HG03064 (cell line): ENCODE results near the gene AQP9.

Source experiments
- ATAC-seq: cut with Tn5 transposase; IDR thresholded peaks from one replicate; pipeline ENCODE4 v1.9.1; 2021; ENCODE audit warnings: low read depth; ENCODE audit not compliant: unreplicated experiment

Gene AQP9

DNA sequence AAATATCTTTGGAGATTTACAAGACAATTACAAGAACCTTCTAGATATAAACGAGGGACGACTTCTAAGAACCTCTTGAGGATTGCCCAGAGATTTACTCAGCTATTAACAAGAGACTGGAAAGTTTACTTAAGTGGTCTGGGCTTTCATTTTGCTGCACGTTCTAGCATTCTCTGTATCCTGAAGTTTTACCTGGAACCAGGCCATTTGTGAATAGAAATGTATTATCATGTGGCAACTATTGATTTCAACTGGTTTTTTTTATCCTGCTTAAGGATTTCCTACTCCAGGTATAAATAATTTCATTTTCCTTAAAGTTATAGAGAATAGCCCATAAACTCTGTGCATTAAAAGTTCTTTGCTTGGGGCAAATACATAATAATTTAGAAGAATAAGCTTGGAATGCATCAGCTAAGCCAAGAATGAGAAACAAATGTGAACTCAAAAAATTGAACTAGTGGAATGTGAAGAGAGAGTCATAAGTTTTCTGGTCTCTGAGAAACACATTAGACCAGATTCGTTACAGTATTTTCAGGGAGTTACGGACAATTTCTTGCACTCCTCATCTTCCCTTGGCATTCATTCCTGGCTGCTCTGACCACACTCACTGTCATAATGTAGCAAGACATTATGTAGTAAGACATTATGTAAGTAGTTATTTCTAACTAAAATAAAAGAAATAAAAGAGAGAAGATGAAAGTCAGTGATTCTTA lies 1.3 kb downstream of the AQP9 start:
- no peak for ATAC-seq

DNA sequence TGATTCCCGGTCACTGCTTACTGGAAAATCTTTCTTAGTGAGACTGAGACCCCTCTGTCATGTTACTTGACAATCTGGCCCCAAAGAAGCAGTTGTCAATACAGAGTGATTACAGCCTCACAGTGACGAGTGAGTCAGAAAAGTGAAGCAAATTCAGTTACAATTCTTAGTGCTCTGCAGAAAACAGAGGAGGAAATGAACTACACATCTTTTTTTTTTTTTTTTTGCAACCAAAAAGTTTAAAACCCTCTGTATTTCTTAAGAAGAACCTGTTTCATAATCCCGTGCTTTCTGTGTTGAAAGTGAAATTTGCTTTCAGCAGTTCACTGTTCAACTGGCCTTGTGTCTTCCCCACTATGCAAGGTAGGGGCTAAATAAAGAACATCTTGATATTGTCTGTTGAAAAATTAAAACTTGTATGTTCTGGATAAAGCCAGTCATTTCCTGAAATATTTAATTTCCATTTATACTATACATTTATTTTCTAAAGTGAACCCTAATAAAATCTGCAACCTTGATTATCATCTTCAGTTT lies 1.9 kb downstream of the AQP9 start:
- no peak for ATAC-seq

DNA sequence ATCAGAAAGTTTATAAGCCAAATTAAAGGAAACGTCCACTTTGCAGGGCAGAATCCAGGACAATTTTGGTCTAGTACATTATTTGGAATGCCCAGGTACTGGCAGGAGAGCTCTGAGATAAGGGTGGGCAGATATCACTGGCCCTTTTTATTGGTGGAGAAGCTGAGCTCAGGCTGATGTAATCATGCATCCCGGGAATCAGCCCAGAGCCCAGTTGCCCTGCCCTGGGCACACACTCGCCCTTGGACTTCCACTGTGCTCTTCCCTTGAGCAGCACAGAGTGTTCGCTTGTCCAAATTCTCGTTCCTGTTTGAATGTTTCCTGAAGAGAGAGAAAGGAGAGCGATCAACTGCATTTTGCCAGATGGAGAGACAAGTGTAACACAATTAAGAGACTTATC lies 3.7 kb downstream of the AQP9 start:
- no peak for ATAC-seq

DNA sequence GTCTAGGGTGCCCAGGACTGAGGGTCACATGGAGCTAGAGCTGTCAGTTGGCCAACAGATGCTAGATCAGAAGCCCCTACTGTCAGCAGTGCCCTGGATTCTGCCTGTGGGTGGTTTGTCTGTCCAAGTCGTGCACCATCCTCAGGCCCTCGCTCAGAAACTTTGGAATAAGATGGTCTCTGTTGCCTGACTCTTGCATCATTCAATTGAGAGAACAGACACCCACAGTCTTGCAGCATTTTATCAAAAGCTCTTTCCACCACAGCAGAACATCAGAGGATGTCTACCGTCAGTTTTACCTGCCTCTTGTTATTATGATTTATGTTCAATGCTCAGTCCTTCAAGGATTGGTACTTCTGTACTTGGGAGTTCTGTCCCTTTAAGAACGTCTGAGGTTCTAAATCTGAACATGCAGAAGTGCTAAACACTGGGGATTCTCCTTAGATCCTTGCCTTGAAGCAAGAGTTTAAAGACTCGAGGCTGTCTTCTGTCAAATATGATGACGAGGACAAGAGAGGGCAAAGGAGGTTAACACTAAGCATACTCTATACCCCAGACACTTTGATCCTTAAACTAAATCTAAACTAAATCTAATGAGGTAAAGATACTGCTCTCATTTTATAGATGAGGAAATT lies 4.8 kb downstream of the AQP9 start:
- no peak for ATAC-seq

DNA sequence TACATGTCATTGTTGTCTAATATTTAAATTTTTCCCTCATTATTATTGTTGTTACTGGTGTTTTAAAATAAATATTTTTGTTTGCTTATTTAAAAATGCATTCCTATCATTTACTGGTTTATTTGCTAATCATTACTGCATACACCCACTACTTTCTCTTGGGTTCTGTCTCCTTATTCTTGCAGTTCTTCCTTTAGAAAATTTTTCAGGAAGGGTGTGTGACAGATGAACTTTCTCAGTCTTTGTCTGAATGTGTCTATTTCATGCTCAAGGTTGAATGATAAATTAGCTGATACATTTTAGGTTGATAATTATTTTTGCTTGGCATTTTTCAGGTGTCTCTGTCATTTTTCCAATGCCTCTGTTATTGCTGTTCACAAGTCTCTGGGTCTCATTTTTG lies 7.4 kb downstream of the AQP9 start:
- ATAC-seq, result no peak

DNA sequence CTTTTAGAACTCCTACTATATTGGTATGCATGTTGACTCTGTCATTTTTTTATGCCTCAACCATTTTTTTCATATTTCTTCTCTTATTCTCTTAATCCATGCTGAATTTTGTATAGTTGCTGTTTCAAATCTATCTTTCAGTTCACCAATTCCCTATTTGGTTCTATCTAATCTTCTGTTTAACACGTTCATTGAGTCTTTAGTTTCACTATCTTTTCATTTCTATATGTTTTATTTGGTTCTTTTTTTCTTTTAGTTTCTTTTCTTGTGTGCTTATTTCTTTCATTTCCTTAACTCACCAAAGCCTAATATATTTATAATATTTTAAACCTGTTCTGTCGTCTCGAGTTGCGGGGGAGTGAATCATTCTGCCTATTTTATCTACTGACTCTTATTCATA lies 8.0 kb downstream of the AQP9 start:
- no peak for ATAC-seq

DNA sequence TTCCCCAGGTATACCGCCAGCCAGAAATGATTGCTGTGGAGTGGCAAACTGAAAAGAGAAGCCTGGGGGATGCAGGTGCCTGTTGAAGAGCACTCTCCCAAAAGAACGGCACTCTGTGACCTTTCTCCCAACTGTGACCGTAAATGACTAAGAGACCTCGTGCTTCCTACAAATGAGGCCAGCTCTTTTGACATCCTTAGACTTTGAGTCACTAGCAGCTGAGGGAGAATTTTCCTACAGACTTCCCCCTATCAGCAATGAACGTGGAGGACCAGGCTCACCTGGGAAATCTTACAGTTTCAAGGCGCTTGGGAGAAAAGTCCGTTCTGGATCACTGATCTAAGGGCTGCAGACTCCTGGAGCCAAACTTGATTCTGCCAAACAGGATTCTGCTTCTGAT lies 8.6 kb downstream of the AQP9 start:
- ATAC-seq, result no peak

DNA sequence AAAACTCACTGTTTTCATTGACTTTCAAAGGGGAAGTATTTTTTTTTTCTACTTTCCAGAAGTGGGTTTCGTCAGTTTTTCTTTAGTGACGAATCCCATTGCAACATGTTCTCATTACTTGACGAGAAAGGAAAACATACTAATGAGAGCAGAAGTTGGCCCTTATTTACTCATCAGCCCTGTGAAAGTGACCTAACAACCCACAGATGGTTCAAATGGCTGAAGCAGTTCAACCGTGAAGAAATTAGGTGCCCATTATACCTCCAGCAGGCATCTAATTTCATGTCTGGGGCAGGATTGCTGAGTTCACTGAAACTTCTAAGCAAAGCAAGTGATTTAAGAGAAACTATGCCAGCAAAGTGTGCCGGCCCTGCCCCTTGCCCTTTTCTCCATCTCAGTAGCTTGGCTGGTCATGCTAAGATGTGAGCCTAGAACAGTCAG lies 9.0 kb downstream of the AQP9 start:
- ATAC-seq, result no peak

DNA sequence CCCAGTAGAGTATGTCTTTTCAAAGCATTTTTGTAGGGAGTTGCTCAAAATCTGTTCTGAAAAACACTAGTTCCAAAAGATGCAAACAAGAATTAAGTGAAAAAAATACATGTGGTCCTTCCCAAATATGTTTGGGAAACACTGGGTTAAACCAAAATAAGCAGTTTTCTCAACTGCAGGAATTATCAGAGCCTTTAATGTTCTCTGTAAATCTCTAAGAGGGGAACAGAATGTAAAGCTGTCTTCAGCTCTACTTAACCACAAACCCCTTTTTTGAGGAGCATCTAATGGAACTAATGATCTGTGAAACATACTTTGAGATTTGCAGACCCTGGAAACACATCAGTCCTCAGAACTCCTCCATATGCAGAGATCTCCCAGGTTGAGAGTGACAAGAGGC lies 9.9 kb downstream of the AQP9 start:
- no peak for ATAC-seq

DNA sequence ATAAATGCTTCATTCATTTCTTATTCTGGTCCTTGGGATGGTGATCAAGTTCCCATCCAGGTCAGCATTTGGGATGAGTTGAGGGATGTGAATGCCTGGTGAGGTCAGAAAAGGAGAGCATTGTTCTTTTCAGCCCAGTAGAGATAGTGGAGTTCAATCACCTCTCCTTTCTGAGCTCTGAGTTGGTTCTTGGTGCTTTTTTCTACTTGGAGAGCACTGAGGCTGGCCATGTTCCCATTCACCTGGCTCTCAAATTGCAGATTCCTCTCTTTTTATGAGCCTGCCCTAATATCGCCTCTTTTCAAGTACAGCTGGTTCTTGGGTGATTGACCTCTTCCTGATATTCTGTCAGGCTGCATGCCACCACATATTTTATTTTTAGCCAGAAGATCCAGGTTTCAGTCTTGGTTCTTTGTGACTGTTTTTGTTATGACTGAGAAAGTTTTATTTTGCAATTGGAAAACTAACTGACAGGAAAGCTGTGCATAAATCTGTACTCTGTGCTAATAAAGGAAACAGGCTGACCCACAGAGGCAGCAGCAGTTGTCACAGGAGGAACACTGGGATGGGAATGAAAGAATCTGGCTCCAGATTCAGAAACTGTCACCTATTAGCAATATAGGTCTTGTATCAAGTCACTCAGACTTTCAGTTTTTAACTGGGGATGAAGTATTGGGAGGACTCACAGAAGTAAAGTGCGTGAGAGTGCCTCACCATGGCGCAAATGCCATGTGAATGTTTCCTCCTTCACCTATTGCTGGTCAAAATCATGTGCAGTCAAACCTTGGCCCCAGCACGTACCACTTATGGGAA lies 10.7 kb downstream of the AQP9 start:
- ATAC-seq, result no peak

DNA sequence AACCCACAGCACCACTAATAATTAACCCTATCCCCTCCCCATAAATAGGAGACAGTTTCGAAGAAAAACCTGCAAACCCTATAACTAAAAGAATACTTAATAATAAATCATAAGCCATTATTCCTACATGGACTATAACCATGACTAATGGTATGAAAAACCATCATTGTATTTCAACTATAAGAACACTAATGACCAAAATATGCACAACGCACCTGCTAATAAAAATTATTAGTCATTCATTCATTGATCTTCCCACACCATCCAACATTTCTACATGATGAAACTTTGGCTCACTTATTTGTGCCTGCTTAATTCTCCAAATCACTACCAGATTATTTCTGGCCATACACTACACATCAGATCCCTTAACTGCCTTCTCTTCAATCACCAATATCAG lies 16.6 kb downstream of the AQP9 start:
- ATAC-seq, result no peak

DNA sequence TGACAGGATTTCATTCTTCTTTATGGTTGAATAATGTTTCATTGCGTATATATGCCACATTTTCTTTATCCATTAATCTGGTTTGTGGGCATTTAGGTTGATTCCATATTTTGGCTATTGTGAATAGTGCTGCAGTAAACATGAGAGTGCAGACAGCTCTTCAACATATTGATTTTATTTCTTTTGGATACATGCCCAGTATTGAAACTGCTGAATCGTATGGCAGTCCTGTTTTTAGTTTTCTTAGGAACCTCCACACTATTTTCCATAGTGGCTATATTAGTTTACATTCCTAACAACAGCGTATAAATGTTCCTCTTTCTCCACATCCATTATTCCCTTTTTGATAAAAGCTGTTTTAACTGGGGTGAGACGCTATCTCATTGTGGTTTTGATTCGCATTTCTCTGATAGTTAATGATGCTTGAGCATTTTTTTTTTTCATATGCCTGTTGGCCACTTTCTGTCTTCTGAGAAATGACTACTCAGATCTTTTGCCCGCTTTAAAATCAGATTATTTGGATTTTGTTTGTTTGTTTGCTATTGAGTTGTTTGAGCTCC lies 21.7 kb downstream of the AQP9 start:
- no peak for ATAC-seq

DNA sequence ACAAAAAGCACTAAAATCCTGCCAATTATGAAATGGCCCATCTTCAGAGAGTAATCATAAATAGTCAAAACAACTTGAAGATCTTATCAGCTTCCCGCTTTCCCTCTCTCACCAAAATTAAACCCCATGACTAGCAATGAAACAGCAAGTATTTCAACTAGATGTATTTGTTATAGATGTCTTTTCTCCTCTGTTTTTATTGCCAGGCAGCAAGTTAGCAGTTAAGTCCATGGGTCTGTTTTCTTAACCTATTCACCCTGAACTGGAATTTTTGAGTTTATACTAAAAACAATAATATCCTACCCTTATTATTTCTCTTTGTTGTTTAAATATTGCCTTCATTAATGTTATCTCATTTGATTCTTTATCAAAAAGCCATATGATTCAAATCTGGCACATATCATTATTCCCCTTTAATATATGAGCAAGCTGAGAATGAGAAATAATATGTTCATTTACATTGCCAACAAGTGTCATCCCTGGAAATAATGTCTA lies 23.3 kb downstream of the AQP9 start:
- no peak for ATAC-seq

DNA sequence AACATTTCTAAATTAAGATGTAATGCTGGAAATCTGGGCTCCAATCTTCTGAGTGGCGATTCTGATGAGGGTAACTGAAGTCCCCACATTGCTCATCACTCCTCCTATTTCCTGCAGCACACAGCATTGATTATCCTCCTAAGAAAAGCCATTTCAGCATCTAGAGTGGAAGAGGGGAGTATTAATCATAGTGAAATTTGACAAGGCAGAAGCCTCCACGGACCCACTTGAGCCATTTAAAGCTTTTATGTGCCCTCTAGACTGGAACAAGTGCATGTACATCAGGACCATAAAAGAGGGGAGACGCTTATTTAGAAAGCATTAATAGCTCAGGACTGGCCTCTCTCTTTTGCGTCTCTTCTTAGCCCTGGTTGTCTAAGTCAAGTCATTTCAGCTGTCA lies 25.8 kb downstream of the AQP9 start:
- no peak for ATAC-seq

DNA sequence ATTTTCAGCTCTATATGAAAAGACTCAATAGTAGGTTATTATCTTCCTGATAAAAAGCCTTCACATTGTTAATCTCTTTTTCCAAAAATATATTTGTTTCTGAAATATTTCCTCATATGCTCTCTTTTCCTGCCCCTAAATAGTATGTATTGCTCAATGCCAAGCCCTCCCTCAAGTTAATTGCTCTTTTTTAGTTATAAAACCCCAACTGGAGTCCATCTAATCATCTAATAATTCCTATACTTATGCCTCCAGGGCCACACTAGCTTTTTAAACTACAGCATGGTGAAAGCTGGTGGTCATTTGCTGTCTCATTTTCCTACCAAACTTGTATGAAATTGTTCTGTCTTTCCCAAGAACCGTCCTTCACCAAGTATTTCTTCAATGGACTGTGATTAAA lies 26.7 kb downstream of the AQP9 start:
- no peak for ATAC-seq

DNA sequence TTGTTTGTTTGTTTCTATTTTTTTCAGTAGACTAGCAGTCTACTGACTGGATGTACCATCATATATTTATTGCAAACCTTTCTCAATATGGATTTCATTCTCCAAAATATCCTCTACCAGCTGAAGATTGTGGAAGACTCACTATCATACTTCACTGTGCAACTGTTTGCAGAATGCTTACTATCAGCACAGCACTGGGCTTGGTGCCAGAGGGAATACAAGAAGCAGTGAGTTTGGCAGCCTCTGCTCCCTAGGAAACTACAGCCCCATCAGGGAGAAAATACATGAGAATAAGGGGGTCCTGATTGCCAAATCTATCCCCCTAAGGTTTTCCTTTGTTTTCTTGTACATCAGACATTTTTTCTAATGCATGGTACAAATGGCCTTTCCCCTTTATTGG lies 27.5 kb downstream of the AQP9 start:
- ATAC-seq, result no peak

DNA sequence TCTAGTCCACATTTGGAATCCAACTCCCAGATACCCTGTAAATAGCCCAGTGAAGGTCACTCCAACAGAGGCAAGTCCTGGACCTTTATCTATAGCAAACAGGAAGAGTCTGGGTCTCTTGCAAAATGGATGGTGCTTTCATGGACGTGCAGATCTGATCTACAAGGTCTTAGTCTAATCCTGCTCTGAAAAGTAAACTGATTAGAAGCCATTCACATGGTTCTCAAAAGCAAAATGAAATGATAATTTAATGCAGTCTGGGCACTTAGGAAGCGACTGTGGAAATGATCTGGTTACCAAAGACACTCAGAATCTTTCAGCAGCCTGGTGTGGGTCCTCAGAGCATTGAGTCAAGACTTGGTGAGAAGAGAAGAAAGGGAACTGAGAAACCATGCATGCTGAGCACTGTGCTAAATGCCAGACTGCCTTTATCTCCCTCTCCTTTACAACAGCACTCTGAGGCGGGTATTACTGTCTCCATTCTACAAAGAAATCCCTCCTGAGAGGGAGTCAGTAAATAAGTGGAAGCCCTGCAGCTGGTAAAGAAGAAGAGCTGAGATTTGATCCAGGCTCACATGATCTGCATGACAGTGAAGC lies 29.0 kb downstream of the AQP9 start:
- ATAC-seq, result no peak

DNA sequence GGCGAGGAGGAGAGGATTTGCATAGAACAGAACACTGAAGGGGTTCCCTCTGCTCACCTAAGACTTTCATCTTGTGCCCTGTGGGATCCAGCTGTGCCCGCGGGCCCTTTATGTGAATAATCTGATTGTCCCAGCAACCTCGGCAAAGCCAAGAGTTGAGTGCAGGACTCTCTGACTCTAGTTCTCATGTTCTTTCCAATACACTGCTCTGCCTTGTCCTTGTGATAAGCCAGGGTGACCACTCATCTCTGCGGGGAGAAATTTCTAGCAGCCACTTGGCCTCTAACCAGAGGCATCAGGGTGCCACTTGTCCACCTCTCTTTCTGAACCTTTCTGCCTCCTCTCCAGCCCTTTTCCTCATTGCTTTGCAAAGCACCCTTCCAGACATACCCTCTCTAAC lies 31.8 kb downstream of the AQP9 start:
- no peak for ATAC-seq

DNA sequence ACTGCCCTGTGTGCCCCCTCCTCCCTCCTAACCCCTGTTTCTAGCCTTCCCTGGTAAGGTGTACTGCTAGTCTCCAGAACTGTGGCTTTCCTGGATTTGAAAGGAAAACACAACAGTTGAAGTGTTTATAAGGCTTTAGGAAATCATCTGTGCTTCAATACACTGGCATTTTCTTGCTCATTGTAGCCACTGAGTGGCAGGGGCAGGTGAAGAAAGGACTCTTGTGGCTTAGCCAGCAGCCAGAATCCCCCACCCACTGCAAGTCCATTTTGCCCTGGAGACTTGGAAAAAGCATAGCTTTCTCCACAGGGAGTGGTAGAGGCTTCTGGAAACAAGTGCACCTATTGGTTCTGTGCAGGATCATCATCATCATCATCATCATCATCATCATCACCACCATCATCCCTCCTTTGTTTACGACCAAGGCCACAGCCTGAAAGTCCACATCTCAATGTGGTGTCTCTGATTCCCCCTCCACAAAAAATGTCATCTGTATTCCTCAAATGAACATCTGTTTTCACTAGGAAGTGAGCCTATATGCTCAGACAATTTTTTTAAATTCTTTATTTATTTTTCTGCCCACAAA lies 33.4 kb downstream of the AQP9 start:
- ATAC-seq, result no peak

DNA sequence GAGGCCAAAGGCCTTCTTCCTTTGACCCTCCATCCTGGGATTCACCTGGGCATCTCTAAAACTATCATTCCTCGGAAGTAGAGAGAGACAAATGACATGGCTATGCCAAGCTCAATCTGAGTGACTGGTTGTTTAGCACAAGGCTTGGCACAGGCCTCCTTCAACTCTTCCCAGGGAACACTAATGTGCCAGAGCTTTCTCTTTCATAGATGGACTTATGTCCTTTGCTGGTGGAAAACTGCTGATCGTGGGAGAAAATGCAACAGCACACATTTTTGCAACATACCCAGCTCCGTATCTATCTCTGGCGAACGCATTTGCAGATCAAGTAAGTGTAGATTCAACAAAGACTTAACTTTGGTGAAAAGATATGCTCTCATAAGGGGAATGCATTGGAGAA lies 36.5 kb downstream of the AQP9 start:
- no peak for ATAC-seq
